K562 (cell line): ENCODE measurements around the gene FARP2. TPM values are rescaled to one million over a fixed set of nuclear protein-coding genes. Genes with fewer than 3 reads are reported as not detected.

Experiments
- CREM ChIP-seq: IDR thresholded peaks from 2 replicates; pipeline ENCODE4 v1.6.1; 2014; ENCODE audit warnings: antibody characterized with exemption, low read depth
- EP300 ChIP-seq: IDR thresholded peaks from 2 replicates; pipeline ENCODE4 v1.6.1; 2012; ENCODE audit warnings: low read length, improper control_type of control experiment
- FOXA1 ChIP-seq: fragments of 450-650 bp; IDR thresholded peaks from 2 replicates; pipeline ENCODE4 v1.6.1; 2016; ENCODE audit warnings: mild to moderate bottlenecking, borderline replicate concordance
- FOXP4 ChIP-seq: sonication (generic); formaldehyde crosslinking; IDR thresholded peaks from 2 replicates; pipeline ENCODE4 v1.8.0; 2022; ENCODE audit warnings: mild to moderate bottlenecking, missing genetic modification reagents, borderline replicate concordance
- GATA2 ChIP-seq: sonication (generic); formaldehyde crosslinking; IDR thresholded peaks from 2 replicates; pipeline ENCODE4 v1.4.0; 2020; ENCODE audit warnings: mild to moderate bottlenecking, missing genetic modification reagents
- HLTF ChIP-seq: fragments of 450-650 bp; IDR thresholded peaks from 2 replicates; pipeline ENCODE4 v1.6.1; 2016
- KDM4B ChIP-seq, 2 experiments: fragments of 450-650 bp in 1 of 2; sonication (generic) in 1 of 2; IDR thresholded peaks; 2 replicates each; pipeline ENCODE4 v1.6.1; 2016 to 2017; ENCODE audit warnings: borderline replicate concordance in 2 of 2, antibody characterized with exemption in 1 of 2, low read depth in 1 of 2, mild to moderate bottlenecking in 1 of 2
- SMARCB1 ChIP-seq: IDR thresholded peaks from 2 replicates; pipeline ENCODE4 v1.6.1; 2011; ENCODE audit warnings: improper control_type of control experiment, low read depth; ENCODE audit not compliant: insufficient read length
- ZFX ChIP-seq: sonication (generic); formaldehyde crosslinking; IDR thresholded peaks from 2 replicates; pipeline ENCODE4 v1.8.0; 2022; ENCODE audit warnings: mild to moderate bottlenecking, missing genetic modification reagents, moderate library complexity
- ZNF124 ChIP-seq: sonication (generic); formaldehyde crosslinking; IDR thresholded peaks from 2 replicates; pipeline ENCODE4 v1.8.1; 2022; ENCODE audit warnings: missing genetic modification reagents
- ZNF224 ChIP-seq: sonication (generic); formaldehyde crosslinking; IDR thresholded peaks from 2 replicates; pipeline ENCODE4 v1.8.0; 2022; ENCODE audit warnings: mild to moderate bottlenecking, missing genetic modification reagents
- ZNF740 ChIP-seq, 3 experiments: fragments of 200-800 bp in 1 of 3; sonication (Bioruptor generic) in 1 of 3; sonication (generic) in 1 of 3; formaldehyde crosslinking in 1 of 3; IDR thresholded peaks; 2 replicates each; pipeline versions ENCODE4 v1.6.1 to v1.8.0; 2016 to 2022; ENCODE audit warnings: mild to moderate bottlenecking in 2 of 3, missing compliant biosample characterization in 2 of 3, missing genetic modification characterization in 2 of 3, missing genetic modification reagents in 1 of 3
- polyA plus RNA-seq, 8 experiments: library from polyadenylated mRNA; depleted of rRNA in 4 of 8; stranded (reverse) in 5 of 8; unstranded in 3 of 8; fragments of >200 nt; fragmentation: Nextera tagmentation in 2 of 8; fragmentation: Illumina TruSeq in 1 of 8; extraction: Ambion mirVana in 2 of 8; extraction: Trizol in 1 of 8; gene quantifications; 2 replicates each; pipeline versions ENCODE4 v1.2.1 to v1.2.3, GENCODE V29; 2011 to 2014; ENCODE audit warnings: inconsistent platforms in 1 of 8, missing spikeins in 1 of 8
- total RNA-seq, 7 experiments: library from RNA; depleted of rRNA in 6 of 7; stranded (reverse); fragments of >200 nt in 6 of 7; fragmentation: Illumina TruSeq in 2 of 7; extraction: Trizol in 2 of 7; gene quantifications; 2 replicates each; pipeline versions ENCODE4 v1.2.1 to v1.2.3, GENCODE V29; 2011 to 2021; ENCODE audit warnings: low replicate concordance in 1 of 7
- TF ChIP-seq, protein P1 (sequence below): fragments of 250-450 bp; sonication (Bioruptor Pico); IDR thresholded peaks from 2 replicates; pipeline ENCODE4 v1.8.0; 2021; ENCODE audit warnings: moderate library complexity, mild to moderate bottlenecking, inconsistent platforms
- TF ChIP-seq, protein P2 (sequence below): IDR thresholded peaks from 2 replicates; pipeline ENCODE4 v1.6.1; 2016; ENCODE audit warnings: missing genetic modification characterization, missing compliant biosample characterization
- TF ChIP-seq, protein P3 (sequence below): sonication (generic); formaldehyde crosslinking; IDR thresholded peaks from 2 replicates; pipeline ENCODE4 v1.4.0; 2020; ENCODE audit warnings: mild to moderate bottlenecking, missing genetic modification reagents
- TF ChIP-seq, protein P4 (sequence below), 2 experiments: IDR thresholded peaks in 1 of 2; conservative IDR thresholded peaks in 1 of 2; 2 replicates each; pipeline ENCODE4 v1.6.1; 2016; ENCODE audit warnings: low read depth in 2 of 2, mild to moderate bottlenecking in 1 of 2, missing compliant biosample characterization in 1 of 2, missing genetic modification characterization in 1 of 2, moderate library complexity in 1 of 2

The FARP2 gene
- total and polyA plus RNA-seq, 9 of the 15 experiments (the other 6 are each of a cell fraction or from before 2014, with no cell fraction given): 4.1 to 38.1 (median 21.1) TPM

DNA sequence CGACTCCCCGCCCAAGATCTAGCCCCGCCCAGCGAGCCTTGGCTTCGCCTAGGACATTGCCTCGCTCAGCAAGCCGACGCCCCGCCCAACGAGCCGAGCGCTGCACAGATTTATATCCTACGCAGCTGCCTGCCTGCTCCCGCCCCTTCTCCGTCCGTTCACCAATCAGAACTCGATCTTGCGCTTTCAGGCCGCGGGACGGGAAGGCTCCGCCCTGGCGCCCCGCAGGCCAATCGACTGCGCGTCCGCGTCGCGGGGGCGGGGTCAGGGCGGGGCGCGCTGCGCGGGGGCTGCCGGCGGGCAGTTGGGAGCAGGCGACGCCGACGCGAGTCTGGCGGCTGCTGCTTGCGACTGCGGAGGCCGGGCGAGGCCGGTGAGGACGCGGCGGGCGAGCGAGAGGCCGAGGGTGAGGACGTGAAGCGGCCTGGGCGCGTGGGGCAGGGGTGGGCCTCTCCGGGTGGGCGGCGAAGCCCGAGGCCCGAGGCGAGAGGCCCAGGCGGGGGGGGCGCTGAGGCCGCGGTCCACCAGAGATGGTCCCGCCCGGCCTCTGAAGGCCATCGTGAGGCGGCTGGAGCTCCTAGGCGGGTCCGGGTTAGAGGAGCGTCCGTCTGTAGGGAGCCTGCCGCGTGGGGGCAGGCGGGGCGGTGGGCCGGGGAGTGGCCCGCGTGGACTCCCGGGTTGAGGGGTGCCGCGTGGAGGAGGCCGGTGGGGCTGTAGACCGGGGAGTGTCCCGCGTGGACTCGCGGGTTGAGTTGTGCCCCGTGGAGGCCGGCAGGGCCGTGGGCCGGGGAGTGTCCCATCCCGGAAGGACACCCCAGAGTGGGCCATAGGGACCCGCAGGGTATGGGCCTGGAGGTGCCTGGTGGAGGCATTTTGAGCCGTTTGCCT is at the start of gene FARP2 (continued):
- TF ChIP-seq, protein P1, sequence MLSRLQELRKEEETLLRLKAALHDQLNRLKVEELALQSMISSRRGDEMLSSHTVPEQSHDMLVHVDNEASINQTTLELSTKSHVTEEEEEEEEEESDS: no peak
- no peak for TF ChIP-seq FOXA1
- TF ChIP-seq, protein P2, sequence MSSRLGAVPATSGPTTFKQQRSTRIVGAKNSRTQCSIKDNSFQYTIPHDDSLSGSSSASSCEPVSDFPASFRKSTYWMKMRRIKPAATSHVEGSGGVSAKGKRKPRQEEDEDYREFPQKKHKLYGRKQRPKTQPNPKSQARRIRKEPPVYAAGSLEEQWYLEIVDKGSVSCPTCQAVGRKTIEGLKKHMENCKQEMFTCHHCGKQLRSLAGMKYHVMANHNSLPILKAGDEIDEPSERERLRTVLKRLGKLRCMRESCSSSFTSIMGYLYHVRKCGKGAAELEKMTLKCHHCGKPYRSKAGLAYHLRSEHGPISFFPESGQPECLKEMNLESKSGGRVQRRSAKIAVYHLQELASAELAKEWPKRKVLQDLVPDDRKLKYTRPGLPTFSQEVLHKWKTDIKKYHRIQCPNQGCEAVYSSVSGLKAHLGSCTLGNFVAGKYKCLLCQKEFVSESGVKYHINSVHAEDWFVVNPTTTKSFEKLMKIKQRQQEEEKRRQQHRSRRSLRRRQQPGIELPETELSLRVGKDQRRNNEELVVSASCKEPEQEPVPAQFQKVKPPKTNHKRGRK (tag): no peak
- TF ChIP-seq ZNF740 (CRISPR knock-in tag; IDR thresholded peaks at IDR 0.05): peak; percentile 95
- TF ChIP-seq ZNF740 (tag; IDR thresholded peaks at IDR 0.05): no peak
- TF ChIP-seq ZFX (CRISPR knock-in tag): peak; percentile 90
- TF ChIP-seq FOXP4: 0 out of 2 replicates have a peak, but pooled peaks have one; percentile 57
- TF ChIP-seq KDM4B (IDR thresholded peaks at IDR 0.05; ENCODE audit: borderline replicate concordance in 2 of 2, low read depth in 1 of 2): no peak
- no peak for TF ChIP-seq HLTF
- TF ChIP-seq, protein P3, sequence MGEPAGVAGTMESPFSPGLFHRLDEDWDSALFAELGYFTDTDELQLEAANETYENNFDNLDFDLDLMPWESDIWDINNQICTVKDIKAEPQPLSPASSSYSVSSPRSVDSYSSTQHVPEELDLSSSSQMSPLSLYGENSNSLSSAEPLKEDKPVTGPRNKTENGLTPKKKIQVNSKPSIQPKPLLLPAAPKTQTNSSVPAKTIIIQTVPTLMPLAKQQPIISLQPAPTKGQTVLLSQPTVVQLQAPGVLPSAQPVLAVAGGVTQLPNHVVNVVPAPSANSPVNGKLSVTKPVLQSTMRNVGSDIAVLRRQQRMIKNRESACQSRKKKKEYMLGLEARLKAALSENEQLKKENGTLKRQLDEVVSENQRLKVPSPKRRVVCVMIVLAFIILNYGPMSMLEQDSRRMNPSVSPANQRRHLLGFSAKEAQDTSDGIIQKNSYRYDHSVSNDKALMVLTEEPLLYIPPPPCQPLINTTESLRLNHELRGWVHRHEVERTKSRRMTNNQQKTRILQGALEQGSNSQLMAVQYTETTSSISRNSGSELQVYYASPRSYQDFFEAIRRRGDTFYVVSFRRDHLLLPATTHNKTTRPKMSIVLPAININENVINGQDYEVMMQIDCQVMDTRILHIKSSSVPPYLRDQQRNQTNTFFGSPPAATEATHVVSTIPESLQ: no peak
- TF ChIP-seq, protein P4, sequence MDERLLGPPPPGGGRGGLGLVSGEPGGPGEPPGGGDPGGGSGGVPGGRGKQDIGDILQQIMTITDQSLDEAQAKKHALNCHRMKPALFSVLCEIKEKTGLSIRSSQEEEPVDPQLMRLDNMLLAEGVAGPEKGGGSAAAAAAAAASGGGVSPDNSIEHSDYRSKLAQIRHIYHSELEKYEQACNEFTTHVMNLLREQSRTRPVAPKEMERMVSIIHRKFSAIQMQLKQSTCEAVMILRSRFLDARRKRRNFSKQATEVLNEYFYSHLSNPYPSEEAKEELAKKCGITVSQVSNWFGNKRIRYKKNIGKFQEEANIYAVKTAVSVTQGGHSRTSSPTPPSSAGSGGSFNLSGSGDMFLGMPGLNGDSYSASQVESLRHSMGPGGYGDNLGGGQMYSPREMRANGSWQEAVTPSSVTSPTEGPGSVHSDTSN (CRISPR knock-in tag; IDR thresholded peaks at IDR 0.05; ENCODE audit: low read depth): no peak
- TF ChIP-seq, protein P4 (tag; conservative IDR thresholded peaks at IDR 0.05; ENCODE audit: low read depth): no peak
- no peak for TF ChIP-seq ZNF224 (CRISPR knock-in tag)
- TF ChIP-seq SMARCB1: no peak
- no peak for TF ChIP-seq ZNF124
- TF ChIP-seq CREM: no peak; the same call in 1 of the 2 replicates
- no peak for TF ChIP-seq EP300
- TF ChIP-seq GATA2 (CRISPR knock-in tag): no peak
